ENCODE data around the gene TMED8.
"Not testable (repeated sequence)": the region's sequence is repeated elsewhere in the genome, so short reads cannot be mapped to it uniquely, and the experiment has no call there.

TMED8 gene

DNA sequence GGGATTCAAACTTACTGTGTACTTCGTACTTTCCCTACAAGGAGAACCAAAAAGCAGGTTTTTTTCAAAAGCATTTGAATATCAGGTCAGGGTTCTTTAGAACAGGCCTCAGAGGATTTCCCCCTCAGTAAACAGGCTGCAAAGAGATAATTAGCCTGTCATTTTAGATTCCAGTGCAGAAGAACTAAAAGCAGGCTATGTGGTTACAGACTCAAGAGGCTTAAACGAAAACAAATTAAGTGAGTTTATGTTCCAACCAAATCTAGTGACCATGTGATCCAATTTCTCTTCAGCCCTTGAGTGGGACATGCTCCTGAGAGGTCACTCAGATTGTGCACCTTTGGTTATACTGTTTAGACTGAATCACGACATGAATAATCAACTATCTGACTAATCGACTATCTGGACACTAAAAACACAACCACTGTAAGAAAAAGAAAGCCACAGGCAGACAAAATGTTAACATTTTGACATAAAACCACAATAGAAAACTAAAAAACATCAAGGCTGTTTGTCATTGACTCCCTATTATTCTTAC lies 4.5 kb downstream of the TMED8 start:
- no peak overlapping the region for H3K4me3 ChIP-seq (ENCODE audit: low read depth, low read length)
- peak; percentile 20 for DNase-seq (ENCODE audit: low read depth)

DNA sequence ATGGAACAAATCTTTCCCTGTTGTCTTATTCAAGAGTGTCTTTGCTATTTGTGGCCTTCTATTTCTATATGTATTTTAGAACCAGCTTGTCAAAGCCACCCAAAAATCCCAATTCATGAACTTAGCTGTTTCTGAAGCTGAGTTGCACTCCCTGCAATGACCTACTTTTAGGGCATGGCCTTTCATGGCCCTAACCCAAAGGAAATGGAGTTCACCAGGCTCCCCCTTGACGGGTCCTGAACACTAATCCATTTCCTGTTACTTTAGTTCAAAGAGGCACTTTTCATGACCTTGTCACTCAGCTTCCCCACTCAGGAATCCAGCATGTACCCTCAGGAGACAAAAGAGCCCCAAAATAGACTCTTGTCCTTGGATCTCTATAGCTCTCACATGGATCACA lies 7.6 kb downstream of the TMED8 start:
- no peak for DNase-seq (ENCODE audit: low read depth)
- no peak overlapping the region for H3K4me3 ChIP-seq (ENCODE audit: low read depth, low read length)

DNA sequence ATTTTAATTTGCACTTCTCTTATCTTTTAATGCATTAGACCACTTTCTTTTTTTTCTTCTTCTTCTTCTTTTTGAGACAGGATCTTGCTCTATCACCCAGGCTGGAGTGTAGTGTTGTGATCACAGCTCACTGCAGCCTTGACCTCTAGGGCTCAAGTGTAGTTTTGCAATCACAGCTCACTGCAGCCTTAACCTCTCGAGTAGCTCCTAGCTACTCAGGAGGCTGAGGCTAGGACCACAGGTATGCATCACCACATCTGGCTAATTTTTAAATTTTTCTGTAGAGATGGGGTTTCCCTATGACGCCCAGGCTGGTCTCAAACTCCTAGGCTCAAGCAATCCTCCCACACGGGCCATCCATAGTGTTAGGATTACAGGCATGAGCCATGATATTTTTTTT lies 12.7 kb downstream of the TMED8 start:
- no peak overlapping the region for H3K4me3 ChIP-seq (ENCODE audit: low read depth, low read length)
- no peak for DNase-seq (ENCODE audit: low read depth)

DNA sequence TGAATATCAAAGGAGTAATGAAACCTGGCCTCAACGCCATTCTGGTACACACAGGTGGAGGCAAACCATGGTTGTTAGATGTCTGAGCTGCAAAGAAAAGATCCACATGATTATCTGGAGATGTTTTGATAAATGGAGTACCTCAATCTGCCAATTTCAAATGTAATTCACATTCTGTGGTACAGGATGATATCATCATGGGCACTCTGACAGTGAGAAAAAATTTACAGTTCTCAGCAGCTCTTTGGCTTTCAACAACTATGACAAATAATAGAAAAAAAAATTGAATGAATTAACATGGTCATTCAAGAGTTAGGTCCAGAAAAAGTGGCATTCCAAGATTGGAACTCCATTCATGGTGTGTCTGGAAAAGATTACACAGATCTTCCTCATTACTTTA lies 17.3 kb downstream of the TMED8 start:
- no peak overlapping the region for H3K4me3 ChIP-seq (ENCODE audit: low read depth, low read length)
- DNase-seq (ENCODE audit: low read depth): no peak

DNA sequence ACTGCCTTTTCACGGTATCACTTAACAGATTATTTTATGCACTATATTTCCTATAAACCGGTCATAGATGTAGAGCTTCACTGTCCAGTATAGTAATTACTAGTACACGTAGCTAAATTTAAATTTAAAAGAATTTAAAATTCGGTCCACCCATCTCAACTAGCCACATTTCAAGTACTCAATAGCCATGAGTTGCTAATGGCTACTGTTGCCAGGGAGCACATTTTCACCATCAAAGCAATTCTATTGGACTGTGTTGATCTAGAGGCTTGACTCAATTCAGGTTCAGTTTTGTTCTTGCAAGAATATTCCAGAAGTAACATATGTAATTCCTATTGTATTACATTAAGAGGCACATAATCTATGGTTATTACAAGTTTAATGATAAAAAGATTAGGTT lies 20.0 kb downstream of the TMED8 start:
- no peak overlapping the region for H3K4me3 ChIP-seq (ENCODE audit: low read depth, low read length)
- no peak for DNase-seq (ENCODE audit: low read depth)

DNA sequence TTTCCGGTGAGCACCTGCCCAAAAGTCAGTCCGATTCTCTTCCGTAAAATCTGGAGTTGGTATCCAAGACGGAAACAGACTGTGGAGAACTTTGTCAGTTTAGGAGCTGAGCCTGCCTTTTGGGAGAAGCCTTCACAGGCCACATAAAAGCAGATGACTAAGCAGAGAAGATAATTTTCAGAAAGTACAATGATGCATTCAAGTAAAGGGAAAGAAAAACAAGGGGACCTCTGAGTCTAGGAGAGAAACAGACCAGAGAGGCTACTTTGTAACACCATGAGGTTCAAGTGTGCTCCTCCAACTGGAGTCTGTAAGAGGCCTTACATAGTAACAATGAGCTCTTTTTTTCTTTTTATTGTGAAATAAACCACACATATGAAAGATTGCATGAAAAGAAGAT lies 21.1 kb downstream of the TMED8 start:
- no peak overlapping the region for H3K4me3 ChIP-seq (ENCODE audit: low read depth, low read length)
- DNase-seq (ENCODE audit: low read depth): no peak

GRCh38 chr14:77353469-77354141 lies 23.3 kb downstream of the TMED8 start:
- H3K4me3 ChIP-seq (ENCODE audit: low read depth, low read length): no peak overlapping the region
- no peak for DNase-seq (ENCODE audit: low read depth)

DNA sequence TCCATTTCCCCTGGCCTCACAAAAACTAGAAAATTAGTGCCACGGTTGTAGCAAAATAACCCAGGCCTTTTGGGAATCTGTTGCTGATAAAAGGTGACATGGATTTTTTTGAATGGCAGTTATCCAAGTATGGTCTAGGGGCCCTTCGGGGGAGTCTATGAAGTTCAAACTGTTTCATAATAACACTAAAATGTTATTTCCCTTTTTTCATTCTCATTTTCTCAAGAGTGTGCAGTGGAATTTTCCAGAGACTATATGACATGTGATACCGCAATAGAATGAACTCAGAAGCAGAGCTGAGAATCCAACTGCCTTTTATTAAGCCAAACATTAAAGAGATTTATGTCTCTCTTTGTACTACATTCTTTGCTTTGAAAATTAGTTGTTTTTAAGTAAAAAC lies 29.1 kb downstream of the TMED8 start:
- no peak overlapping the region for H3K4me3 ChIP-seq (ENCODE audit: low read depth, low read length)
- no peak for DNase-seq (ENCODE audit: low read depth)

GRCh38 chr14:77346495-77346894 lies 30.4 kb downstream of the TMED8 start:
- H3K4me3 ChIP-seq (ENCODE audit: low read depth, low read length): no peak overlapping the region
- no peak for DNase-seq (ENCODE audit: low read depth)

- no peak overlapping the region for H3K4me3 ChIP-seq (ENCODE audit: low read depth, low read length)
- DNase-seq (ENCODE audit: low read depth): no peak
Observed at GRCh38 chr14:77344377-77344996, 32.4 kb downstream of the TMED8 start.

GRCh38 chr14:77343662-77344061 lies 33.2 kb downstream of the TMED8 start:
- DNase-seq (ENCODE audit: low read depth): no peak
- no peak overlapping the region for H3K4me3 ChIP-seq (ENCODE audit: low read depth, low read length)

DNA sequence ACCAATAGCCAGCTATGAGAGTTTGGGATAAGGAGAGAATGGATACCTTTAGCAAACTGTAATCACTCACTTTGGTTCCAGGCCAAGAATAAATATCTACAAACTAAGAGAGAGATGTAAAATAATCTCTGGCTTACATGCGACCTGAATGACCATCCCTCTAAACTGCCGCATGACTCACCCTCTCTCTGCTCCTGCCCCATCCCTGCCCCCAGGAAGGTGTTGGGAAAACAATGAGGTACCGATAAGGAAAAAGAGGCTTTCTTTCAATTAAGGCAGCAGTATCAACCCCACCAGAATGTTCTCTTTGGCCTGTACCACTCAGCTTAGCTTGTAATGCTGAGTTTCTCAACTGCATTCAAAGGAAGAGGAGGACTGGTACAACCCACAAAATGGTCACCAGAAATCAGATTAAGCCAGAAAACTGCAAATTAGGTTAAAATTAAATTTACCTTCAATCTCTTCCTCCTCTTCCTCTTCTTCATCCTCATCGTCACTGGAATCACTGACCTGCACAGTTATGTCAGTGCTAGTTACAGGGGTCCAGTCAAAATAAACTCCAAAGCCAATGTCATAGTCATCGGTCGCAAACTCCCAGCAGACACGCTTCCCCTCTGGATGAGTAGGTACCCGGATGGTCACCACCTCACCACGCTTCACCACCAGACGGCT lies 34.0 kb downstream of the TMED8 start:
- H3K4me3 ChIP-seq (ENCODE audit: low read depth, low read length): no peak overlapping the region
- DNase-seq (ENCODE audit: low read depth): no peak

DNA sequence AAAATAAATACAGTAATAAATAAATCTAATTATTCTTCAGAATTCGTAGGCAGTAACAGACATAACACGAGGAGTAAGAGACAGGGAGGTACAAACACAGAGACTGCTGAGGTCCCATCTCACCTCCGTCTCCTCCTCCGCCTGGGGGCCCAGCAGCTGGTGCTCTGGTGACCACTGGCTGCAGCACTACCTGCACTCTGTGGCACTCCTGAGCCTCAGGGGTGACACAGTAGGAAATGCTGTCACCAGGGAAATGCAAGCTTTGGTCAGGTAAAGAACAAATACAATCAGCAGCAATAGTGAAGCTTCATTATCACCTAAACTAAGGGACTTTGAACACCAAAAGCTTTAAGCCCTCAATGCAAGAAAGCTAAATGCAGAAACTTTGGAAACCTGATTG lies 36.5 kb downstream of the TMED8 start:
- DNase-seq (ENCODE audit: low read depth): no peak
- no peak overlapping the region for H3K4me3 ChIP-seq (ENCODE audit: low read depth, low read length)

GRCh38 chr14:77339407-77339806 lies 37.5 kb downstream of the TMED8 start:
- no peak for DNase-seq (ENCODE audit: low read depth)
- no peak overlapping the region for H3K4me3 ChIP-seq (ENCODE audit: low read depth, low read length)

DNA sequence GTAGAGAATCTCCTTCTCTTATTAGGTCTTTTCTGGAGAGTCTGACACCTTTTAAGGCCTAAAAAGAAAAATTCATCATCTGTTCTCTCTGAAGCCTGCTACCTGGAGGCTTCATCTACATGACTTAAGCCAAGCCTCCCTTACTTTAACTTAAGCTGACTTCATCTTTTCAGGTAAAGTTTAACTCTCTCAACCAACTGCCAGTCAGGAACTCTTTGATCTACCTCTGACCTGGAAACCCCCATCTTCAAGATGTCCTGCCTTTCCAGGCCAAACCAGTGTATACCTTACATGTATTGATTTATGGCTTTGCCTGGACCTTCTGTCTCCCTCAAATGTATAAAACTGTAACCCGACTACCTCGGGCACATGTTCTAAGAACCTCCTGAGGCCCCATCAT lies 38.6 kb downstream of the TMED8 start:
- DNase-seq (ENCODE audit: low read depth): no peak

GRCh38 chr14:77337880-77338279 lies 39.0 kb downstream of the TMED8 start:
- no peak for DNase-seq (ENCODE audit: low read depth)
- no peak overlapping the region for H3K4me3 ChIP-seq (ENCODE audit: low read depth, low read length)

More for the DNA sequence above, 38.6 kb downstream of the TMED8 start:
- H3K4me3 ChIP-seq (ENCODE audit: low read depth, low read length): no peak overlapping the region

GRCh38 chr14:77337255-77337654 lies 39.6 kb downstream of the TMED8 start:
- not testable (repeated sequence) for H3K4me3 ChIP-seq (ENCODE audit: low read depth, low read length); DNase-seq (ENCODE audit: low read depth)

DNA sequence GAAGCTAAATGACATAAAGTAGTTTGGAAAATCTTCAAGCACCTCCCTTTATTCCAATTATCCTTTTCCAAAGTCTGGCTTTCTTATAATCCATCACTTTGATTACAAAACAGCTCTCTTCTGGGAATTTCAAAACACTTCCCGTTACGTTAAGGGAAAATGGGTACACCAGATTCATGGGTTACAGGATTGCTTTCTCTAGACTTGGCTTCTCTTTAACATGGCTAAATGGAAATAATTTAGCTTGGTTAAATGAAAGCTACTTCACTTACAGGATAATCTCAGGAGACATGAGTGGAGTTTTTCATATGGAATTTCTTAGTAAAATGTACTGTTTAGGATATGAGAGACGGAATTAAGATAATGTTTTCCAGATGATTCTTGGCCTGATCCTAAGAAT lies 41.3 kb downstream of the TMED8 start:
- no peak for DNase-seq (ENCODE audit: low read depth)
- no peak overlapping the region for H3K4me3 ChIP-seq (ENCODE audit: low read depth, low read length)

GRCh38 chr14:77329872-77330271 lies 47.0 kb downstream of the TMED8 start:
- no peak for DNase-seq (ENCODE audit: low read depth)
- no peak overlapping the region for H3K4me3 ChIP-seq (ENCODE audit: low read depth, low read length)

DNA sequence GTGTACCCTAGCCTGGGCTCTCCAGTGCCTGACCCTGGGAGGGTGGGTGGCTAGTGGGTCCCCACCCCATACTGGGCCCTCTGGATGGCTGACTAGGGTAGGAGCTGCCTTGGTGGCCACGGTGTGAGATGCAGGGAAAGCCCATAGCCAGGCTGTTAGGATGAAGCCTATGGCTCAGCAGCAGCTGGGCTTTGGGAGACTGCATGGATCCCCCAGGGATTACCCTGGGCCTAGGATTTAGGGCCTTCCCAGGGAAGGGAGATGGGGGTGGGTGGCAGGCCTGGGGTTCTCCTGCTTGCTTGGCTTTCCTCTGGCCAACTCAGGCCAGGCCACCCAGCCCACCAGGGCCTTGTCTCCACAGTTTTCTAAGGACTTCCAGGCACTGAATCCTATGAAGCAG lies 49.8 kb downstream of the TMED8 start:
- no peak overlapping the region for H3K4me3 ChIP-seq (ENCODE audit: low read depth, low read length)

DNA sequence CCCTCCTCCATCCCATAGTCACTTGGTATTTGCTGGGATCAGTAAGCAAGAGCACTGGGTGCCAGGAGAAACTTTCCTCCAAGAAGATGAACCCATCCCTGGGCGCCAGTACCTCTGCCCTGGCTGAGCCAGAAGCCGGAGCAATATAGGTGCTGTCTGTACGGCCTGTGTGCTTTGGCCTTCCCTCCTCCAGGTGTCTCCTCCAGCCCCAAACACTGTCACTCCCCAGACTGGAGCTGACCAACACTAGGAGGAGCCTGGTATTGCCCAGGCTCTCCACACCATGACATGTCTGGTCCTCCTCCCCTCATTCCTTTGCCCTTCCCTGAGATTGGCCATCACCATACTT lies 51.2 kb downstream of the TMED8 start:
- DNase-seq (ENCODE audit: low read depth): no peak
- H3K4me3 ChIP-seq (ENCODE audit: low read depth, low read length): no peak overlapping the region

More for the DNA sequence above, 49.8 kb downstream of the TMED8 start:
- no peak for DNase-seq (ENCODE audit: low read depth)

All from skeletal muscle cell (primary cell).